Lung (tissue), 12 donors: ENCODE results near the gene ASAP2. TPM values are rescaled to one million over a fixed set of nuclear protein-coding genes. Genes with fewer than 3 reads are reported as not detected.

Source experiments
- ATAC-seq: fragments of 200-7000 bp; cut with Tn5 transposase; one replicate; pipeline ENCODE4 v1.9.1; 2020; ENCODE audit warnings: moderate number of reproducible peaks; ENCODE audit not compliant: insufficient read depth, low FRiP score
- DNase-seq, 3 donors: peaks; one replicate each; pipeline ENCODE4 v3.0.0-alpha.2; 2013 to 2017
- H3K27ac ChIP-seq, 2 donors: one replicate each; pipeline ENCODE4 v1.5.1; 2013; ENCODE audit warnings: mild to moderate bottlenecking in 2 of 2, moderate library complexity in 2 of 2, control low read depth in 1 of 2, inconsistent platforms in 1 of 2, low read depth in 1 of 2, low read length in 1 of 2
- H3K27me3 ChIP-seq, 3 donors: one replicate each; pipeline ENCODE4 v1.5.1; 2013; ENCODE audit warnings: low read length in 2 of 3; ENCODE audit not compliant: control insufficient read depth in 3 of 3, insufficient read depth in 3 of 3
- H3K36me3 ChIP-seq, 4 donors: one replicate each; pipeline ENCODE4 v1.5.1; 2013; ENCODE audit warnings: low read length in 4 of 4, mild to moderate bottlenecking in 1 of 4, moderate library complexity in 1 of 4; ENCODE audit not compliant: control insufficient read depth in 4 of 4, insufficient read depth in 4 of 4
- H3K4me1 ChIP-seq, 5 donors: one replicate each; pipeline ENCODE4 v1.5.1; 2013; ENCODE audit warnings: low read length in 5 of 5, mild to moderate bottlenecking in 2 of 5, moderate library complexity in 1 of 5; ENCODE audit not compliant: control insufficient read depth in 5 of 5, insufficient read depth in 5 of 5
- H3K4me3 ChIP-seq: one replicate; pipeline ENCODE4 v1.5.1; 2013; ENCODE audit warnings: mild to moderate bottlenecking, control low read depth, moderate library complexity
- H3K9ac ChIP-seq, 2 donors: one replicate each; pipeline ENCODE4 v1.5.1; 2013; ENCODE audit warnings: low read length in 2 of 2, control low read depth in 1 of 2; ENCODE audit not compliant: insufficient read depth in 1 of 2
- H3K9me3 ChIP-seq, 4 donors: one replicate each; pipeline ENCODE4 v1.5.1; 2013; ENCODE audit warnings: low read length in 3 of 4, mild to moderate bottlenecking in 1 of 4, moderate library complexity in 1 of 4; ENCODE audit not compliant: control insufficient read depth in 4 of 4, insufficient read depth in 3 of 4
- WGBS, 2 donors: extraction: QIAGEN DNeasy Blood & Tissue Kit; methylation state at CpG; one replicate each; pipeline ENCODE4 v1.1.7; 2013; 5-methylcytosine and 5-hydroxymethylcytosine counted together
- polyA plus RNA-seq, 2 donors: library from polyadenylated mRNA; stranded (reverse); fragments of 200-250 nt; gene quantifications; one replicate each; pipeline ENCODE4 v1.2.1, GENCODE V29; 2013
- total RNA-seq, 2 donors: library from RNA; depleted of rRNA in 1 of 2; stranded (reverse); fragments of >200 nt in 1 of 2; gene quantifications; one replicate each; pipeline ENCODE4 v1.2.1, GENCODE V29; 2014 to 2021
- TF ChIP-seq, protein P1 (sequence below): IDR thresholded peaks from 2 replicates; pipeline ENCODE4 v1.5.1; 2012; ENCODE audit warnings: mild to moderate bottlenecking; ENCODE audit errors: control extremely low read depth, extremely low read depth
- donor health status: control.
- donor health status: control.
- donor health status: Bipolar disorder and iron deficiency.
- donor health status: healthy.
- donor health status: DM: yes; HTN: yes; CAD: no.

Gene ASAP2
- total and polyA plus RNA-seq, 4 donors: 7.4 to 30.9 (median 17.0) TPM

DNA sequence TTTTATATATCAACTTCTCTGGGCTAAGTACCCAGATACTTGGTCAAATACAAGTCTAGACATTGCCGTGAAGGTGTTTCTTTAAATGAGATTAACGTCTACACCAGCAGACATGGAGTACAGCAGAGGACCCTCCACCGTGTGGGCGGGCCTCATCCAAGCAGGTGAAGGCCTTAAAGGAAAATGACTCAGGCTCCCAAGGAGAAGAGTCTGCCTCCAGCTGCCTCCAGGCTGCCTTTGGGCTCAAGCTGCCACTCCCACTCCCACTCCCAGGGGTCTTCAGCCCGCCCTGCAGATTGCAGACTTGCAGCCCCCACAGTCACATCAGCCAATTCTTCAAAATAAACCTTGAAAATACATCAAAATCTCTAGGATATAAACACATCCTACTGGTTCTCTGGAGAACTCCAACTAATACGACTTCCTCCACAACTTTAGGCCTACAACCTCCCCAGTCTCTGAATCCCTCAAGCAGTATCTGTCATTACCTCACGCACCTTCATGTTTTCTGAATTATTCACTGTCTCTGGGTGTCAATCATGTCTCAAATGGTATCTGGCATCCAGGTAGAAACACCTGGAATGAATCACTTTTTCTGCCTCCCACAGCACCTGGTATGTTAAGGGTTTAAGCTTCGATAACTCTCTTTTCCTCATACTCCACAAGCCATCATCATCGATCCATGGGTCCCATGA is 209.8 kb downstream of the ASAP2 start:
- DNase-seq (no peak), ATAC-seq (no peak)
- Histone ChIP-seq H3K4me1 (no peaks in the 10 kb centered on the region), H3K4me3 (no peak overlapping the region), H3K9me3 (no peaks in the 10 kb centered on the region), H3K27ac (no peak overlapping the region), H3K36me3 (peaks cover 4 to 16% (median 10%) of the 10 kb centered on the region in 4 donors), H3K27me3 (no peaks in the 10 kb centered on the region), H3K9ac (no peak overlapping the region)
- TF ChIP-seq, protein P1, sequence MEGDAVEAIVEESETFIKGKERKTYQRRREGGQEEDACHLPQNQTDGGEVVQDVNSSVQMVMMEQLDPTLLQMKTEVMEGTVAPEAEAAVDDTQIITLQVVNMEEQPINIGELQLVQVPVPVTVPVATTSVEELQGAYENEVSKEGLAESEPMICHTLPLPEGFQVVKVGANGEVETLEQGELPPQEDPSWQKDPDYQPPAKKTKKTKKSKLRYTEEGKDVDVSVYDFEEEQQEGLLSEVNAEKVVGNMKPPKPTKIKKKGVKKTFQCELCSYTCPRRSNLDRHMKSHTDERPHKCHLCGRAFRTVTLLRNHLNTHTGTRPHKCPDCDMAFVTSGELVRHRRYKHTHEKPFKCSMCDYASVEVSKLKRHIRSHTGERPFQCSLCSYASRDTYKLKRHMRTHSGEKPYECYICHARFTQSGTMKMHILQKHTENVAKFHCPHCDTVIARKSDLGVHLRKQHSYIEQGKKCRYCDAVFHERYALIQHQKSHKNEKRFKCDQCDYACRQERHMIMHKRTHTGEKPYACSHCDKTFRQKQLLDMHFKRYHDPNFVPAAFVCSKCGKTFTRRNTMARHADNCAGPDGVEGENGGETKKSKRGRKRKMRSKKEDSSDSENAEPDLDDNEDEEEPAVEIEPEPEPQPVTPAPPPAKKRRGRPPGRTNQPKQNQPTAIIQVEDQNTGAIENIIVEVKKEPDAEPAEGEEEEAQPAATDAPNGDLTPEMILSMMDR: no peak
- 92 to 94% methylated on average over 9 of the region's 9 CpGs for WGBS, 2 donors

DNA sequence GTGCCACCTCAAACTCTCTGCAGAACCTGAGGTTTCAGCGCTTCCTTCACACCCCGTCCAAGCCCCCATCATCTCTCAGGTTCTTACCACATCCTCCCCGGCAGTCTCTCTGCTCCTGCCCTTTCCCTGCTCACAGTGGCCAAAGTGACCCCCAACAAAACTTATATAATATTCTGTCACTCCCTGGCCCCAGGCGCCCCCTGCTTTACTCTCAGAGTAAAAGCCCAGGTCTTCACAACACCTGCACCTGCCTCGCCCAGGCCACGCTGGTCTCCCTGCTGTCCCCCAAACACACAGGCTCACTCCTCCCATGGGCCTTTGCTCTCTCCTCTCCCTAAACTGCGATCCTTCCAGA is 210.3 kb downstream of the ASAP2 start:
- no peak for ATAC-seq
- WGBS, 2 donors: 90 to 92% methylated on average over 7 of the region's 7 CpGs
- DNase-seq: no peak
- H3K4me3 ChIP-seq: no peak overlapping the region
- no peaks in the 10 kb centered on the region for H3K27me3 ChIP-seq
- peaks cover 4 to 15% (median 9%) of the 10 kb centered on the region in 4 donors for H3K36me3 ChIP-seq
- TF ChIP-seq, protein P1: no peak
- no peak overlapping the region for H3K9ac ChIP-seq
- no peaks in the 10 kb centered on the region for H3K9me3 ChIP-seq
- no peak overlapping the region for H3K27ac ChIP-seq
- H3K4me1 ChIP-seq: peaks cover 0 to 5% (median 4%) of the 10 kb centered on the region in 5 donors

DNA sequence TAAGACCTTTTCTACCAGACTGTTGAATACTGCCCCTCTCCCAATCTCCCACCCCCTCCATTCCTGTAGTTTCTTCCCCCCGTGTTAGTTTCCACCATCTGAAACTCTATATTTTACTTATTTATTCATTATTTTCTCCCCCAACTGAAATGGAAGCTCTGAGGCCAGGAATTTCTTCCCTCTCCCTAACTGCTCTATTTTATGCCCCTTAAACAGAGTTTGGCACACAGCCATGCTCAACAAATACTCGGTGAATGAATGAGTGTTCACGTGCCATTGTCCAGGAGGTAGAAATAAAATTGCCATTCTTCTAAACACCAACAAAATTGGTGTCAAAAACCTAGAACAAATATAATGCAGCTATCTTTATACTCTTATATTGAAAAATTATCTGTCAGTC is 211.1 kb downstream of the ASAP2 start:
- DNase-seq: peak in 1 of 3 donors; percentile 52
- 67 to 78% methylated on average over 3 of the region's 3 CpGs for WGBS, 2 donors
- H3K27ac ChIP-seq: no peak overlapping the region
- H3K36me3 ChIP-seq: peaks cover 4 to 11% (median 7%) of the 10 kb centered on the region in 4 donors
- no peaks in the 10 kb centered on the region for H3K9me3 ChIP-seq
- H3K4me1 ChIP-seq: peaks cover 0 to 11% (median 8%) of the 10 kb centered on the region in 5 donors
- H3K9ac ChIP-seq: no peak overlapping the region
- ATAC-seq: no peak
- no peaks in the 10 kb centered on the region for H3K27me3 ChIP-seq
- H3K4me3 ChIP-seq: no peak overlapping the region
- TF ChIP-seq, protein P1: no peak
